GM12878 (cell line): ENCODE measurements around the gene ARCN1.

Experiments used
- CEBPB ChIP-seq, 2 experiments: fragments of 150-350 bp in 1 of 2; IDR thresholded peaks; 2 replicates each; pipeline ENCODE4 v1.6.1; 2012 to 2014; ENCODE audit warnings: low read depth in 2 of 2, low read length in 2 of 2, borderline replicate concordance in 1 of 2, inconsistent platforms in 1 of 2
- EP300 ChIP-seq, 2 experiments: fragments of 150-350 bp in 1 of 2; IDR thresholded peaks; 2 replicates each; pipeline ENCODE4 v1.6.1; 2011 to 2012; ENCODE audit warnings: low read depth in 2 of 2, low read length in 2 of 2, borderline replicate concordance in 1 of 2, improper control_type of control experiment in 1 of 2, inconsistent platforms in 1 of 2; ENCODE audit not compliant: control insufficient read depth in 1 of 2
- EZH2 ChIP-seq: IDR thresholded peaks from 2 replicates; pipeline ENCODE4 v1.6.1; 2012; ENCODE audit warnings: low read depth, mild to moderate bottlenecking, control low read depth, inconsistent platforms, low read length, borderline replicate concordance; ENCODE audit not compliant: control insufficient read depth
- POLR2A ChIP-seq: IDR thresholded peaks from 2 replicates; pipeline ENCODE4 v1.6.1; 2011; ENCODE audit warnings: low read depth, mild to moderate bottlenecking, low read length
- ZNF24 ChIP-seq: fragments of 450-650 bp; IDR thresholded peaks from 2 replicates; pipeline ENCODE4 v1.6.1; 2017; ENCODE audit warnings: antibody characterized with exemption, mild to moderate bottlenecking
- ZNF274 ChIP-seq: IDR thresholded peaks from one replicate; pipeline ENCODE4 v1.8.0; 2011; ENCODE audit not compliant: insufficient read length, insufficient read depth
- TF ChIP-seq, protein P1 (sequence below): IDR thresholded peaks from 2 replicates; pipeline ENCODE4 v1.6.1; 2012; ENCODE audit warnings: mild to moderate bottlenecking, low read depth, low read length
- TF ChIP-seq, protein P2 (sequence below): IDR thresholded peaks from 2 replicates; pipeline ENCODE4 v1.6.1; 2011; ENCODE audit warnings: low read depth, low read length, improper control_type of control experiment, borderline replicate concordance
- TF ChIP-seq, protein P3 (sequence below), 3 experiments: IDR thresholded peaks in 2 of 3; conservative IDR thresholded peaks in 1 of 3; 2 replicates each; pipeline ENCODE4 v1.5.1; 2011; ENCODE audit warnings: low read depth in 3 of 3, low read length in 3 of 3, mild to moderate bottlenecking in 3 of 3, control low read depth in 2 of 3, moderate library complexity in 2 of 3, inconsistent platforms in 1 of 3, mixed read lengths in 1 of 3; ENCODE audit not compliant: control insufficient read depth in 2 of 3, insufficient read depth in 1 of 3; ENCODE audit errors: extremely low read depth in 1 of 3

DNA sequence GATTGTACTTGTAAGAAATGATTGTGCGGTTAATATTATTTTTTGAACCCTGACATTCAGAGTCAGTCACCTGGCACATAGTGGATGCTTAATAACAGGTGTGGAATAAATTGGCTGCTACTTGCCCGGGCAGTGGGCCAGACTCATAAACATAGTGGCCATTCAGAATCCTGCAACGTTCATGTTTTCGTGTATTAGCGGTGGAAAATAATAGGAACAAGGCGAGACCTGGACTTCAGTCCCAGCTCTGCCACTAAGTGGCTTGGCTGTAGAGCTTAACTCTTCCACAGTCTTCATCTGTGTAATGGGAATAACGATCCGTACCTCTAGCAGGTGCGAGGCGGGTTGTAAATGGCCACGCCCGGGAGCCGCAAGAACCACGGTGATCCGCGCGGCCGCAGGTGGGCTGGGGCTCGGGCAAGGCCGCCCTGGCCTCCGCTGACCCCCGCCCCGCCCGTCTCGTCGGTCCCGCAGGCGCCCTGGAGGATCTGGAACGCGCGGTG lies 42.0 kb upstream of the ARCN1 start:
- TF ChIP-seq EP300 (IDR thresholded peaks at IDR 0.05; ENCODE audit: borderline replicate concordance in 1 of 2, control insufficient read depth in 1 of 2, low read depth in 2 of 2, low read length in 2 of 2) (no peak), POLR2A (no peak), ZNF274 (no peak), CEBPB (IDR thresholded peaks at IDR 0.05; ENCODE audit: borderline replicate concordance in 1 of 2, low read depth in 2 of 2, low read length in 2 of 2) (no peak), EZH2 (no peak), ZNF24 (no peak)
- TF ChIP-seq, protein P1, sequence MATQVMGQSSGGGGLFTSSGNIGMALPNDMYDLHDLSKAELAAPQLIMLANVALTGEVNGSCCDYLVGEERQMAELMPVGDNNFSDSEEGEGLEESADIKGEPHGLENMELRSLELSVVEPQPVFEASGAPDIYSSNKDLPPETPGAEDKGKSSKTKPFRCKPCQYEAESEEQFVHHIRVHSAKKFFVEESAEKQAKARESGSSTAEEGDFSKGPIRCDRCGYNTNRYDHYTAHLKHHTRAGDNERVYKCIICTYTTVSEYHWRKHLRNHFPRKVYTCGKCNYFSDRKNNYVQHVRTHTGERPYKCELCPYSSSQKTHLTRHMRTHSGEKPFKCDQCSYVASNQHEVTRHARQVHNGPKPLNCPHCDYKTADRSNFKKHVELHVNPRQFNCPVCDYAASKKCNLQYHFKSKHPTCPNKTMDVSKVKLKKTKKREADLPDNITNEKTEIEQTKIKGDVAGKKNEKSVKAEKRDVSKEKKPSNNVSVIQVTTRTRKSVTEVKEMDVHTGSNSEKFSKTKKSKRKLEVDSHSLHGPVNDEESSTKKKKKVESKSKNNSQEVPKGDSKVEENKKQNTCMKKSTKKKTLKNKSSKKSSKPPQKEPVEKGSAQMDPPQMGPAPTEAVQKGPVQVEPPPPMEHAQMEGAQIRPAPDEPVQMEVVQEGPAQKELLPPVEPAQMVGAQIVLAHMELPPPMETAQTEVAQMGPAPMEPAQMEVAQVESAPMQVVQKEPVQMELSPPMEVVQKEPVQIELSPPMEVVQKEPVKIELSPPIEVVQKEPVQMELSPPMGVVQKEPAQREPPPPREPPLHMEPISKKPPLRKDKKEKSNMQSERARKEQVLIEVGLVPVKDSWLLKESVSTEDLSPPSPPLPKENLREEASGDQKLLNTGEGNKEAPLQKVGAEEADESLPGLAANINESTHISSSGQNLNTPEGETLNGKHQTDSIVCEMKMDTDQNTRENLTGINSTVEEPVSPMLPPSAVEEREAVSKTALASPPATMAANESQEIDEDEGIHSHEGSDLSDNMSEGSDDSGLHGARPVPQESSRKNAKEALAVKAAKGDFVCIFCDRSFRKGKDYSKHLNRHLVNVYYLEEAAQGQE: no peak
- TF ChIP-seq, protein P2, sequence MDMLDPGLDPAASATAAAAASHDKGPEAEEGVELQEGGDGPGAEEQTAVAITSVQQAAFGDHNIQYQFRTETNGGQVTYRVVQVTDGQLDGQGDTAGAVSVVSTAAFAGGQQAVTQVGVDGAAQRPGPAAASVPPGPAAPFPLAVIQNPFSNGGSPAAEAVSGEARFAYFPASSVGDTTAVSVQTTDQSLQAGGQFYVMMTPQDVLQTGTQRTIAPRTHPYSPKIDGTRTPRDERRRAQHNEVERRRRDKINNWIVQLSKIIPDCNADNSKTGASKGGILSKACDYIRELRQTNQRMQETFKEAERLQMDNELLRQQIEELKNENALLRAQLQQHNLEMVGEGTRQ: no peak
- TF ChIP-seq, protein P3, sequence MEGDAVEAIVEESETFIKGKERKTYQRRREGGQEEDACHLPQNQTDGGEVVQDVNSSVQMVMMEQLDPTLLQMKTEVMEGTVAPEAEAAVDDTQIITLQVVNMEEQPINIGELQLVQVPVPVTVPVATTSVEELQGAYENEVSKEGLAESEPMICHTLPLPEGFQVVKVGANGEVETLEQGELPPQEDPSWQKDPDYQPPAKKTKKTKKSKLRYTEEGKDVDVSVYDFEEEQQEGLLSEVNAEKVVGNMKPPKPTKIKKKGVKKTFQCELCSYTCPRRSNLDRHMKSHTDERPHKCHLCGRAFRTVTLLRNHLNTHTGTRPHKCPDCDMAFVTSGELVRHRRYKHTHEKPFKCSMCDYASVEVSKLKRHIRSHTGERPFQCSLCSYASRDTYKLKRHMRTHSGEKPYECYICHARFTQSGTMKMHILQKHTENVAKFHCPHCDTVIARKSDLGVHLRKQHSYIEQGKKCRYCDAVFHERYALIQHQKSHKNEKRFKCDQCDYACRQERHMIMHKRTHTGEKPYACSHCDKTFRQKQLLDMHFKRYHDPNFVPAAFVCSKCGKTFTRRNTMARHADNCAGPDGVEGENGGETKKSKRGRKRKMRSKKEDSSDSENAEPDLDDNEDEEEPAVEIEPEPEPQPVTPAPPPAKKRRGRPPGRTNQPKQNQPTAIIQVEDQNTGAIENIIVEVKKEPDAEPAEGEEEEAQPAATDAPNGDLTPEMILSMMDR (IDR thresholded peaks at IDR 0.05 in 2 of 3, conservative IDR thresholded peaks at IDR 0.05 in 1 of 3; ENCODE audit: control insufficient read depth in 2 of 3, extremely low read depth in 1 of 3, insufficient read depth in 1 of 3, low read depth in 3 of 3, low read length in 3 of 3): no peak
